A549 treated with DMSO at 1 μM for 4 hours (cell line): ENCODE results near the gene EEF2K. TPM values are rescaled to one million over a fixed set of nuclear protein-coding genes. Genes with fewer than 3 reads are reported as not detected.

Source experiments
- total RNA-seq: library from RNA; stranded (reverse); fragments of 200-300 nt; extraction: Qiagen RNA extraction; gene quantifications from 5 replicates; pipeline ENCODE4 v1.2.3, GENCODE V29; 2022; ENCODE audit warnings: low read depth

Gene EEF2K
- total RNA-seq = 12.1 to 16.8 TPM (median 13.9 TPM) in 5 replicates

DNA sequence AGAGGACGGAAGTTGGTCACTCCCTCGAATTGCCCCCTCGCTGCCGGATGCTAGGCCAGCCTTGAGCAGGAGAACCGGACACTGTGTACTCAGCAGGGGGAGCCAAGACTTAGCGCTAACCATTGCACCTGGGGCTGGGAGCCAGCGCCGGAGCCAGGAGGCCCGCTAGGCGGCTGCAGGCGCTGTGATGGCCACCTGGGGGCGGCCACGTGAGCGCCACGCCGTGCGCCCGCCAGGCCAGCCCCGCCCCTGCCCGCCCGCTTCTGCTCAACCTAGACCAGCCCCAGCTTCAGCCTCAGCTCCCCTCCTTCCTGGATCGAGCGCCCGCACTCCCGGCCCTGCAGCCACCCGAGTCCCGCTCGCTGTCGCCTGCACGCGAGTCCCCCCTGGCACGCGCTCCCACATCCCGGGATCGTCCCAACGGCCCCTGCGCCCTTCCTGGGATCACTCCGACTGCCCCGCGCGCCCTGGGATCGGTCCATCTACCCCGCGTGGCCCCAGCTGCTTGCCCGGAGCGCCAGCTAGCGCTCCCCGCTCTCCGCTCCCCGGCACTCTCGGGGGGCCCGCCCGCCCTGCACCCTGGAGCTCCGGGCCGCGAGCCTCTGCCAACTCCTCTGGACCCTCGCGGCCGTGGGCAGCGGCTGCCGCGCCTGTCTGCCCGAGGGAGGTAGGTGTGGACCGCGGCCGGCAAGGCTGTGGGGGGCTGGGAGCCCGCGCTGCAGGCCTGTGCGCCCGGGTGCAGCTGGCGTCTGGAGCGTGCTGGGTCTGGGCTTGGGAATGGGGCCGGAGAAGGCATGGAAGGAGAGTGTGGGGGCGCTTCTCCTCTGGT is at the start of gene EEF2K:
Gene EEF2K (plus strand): TSS at position 266 of the 829 bp plus-strand sequence. CDS start 19,452 bp downstream, outside the sequence.

DNA sequence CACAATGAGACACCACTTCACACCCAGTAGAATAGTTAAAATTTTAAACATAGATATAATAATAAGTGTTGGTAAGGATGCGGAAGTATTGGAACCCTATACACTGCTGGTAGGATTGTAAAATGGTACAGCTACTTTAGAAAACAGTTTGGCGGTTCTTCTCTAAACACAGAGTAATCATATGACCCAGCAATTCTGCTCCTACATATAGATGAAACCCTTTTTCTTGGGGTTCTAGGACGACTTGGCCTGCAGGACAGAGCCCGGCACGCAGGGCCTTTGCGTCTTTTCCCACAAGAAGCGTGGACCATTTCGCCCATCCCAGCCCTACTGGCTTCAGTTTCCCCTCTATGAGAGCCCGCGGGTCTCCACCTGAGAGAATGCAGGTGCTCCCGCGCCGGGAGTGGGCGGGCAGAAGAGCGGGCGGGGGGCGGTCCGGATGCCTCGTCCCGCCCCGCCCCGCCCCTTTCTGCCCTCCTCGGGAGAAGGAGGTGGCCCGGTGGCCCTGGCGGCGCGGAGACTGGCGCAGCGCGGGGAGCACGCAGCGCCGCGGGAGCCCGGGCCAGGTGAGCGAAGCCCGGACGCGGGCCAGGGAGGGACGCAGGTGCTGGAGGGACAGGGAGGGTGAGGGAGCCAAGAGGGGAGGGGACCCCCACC is 44.0 kb upstream of the EEF2K start, which contains the start of gene SDR42E2:
Gene SDR42E2 (plus strand): TSS at position 508 of the 657 bp plus-strand sequence. CDS start 3,077 bp downstream, outside the sequence.

DNA sequence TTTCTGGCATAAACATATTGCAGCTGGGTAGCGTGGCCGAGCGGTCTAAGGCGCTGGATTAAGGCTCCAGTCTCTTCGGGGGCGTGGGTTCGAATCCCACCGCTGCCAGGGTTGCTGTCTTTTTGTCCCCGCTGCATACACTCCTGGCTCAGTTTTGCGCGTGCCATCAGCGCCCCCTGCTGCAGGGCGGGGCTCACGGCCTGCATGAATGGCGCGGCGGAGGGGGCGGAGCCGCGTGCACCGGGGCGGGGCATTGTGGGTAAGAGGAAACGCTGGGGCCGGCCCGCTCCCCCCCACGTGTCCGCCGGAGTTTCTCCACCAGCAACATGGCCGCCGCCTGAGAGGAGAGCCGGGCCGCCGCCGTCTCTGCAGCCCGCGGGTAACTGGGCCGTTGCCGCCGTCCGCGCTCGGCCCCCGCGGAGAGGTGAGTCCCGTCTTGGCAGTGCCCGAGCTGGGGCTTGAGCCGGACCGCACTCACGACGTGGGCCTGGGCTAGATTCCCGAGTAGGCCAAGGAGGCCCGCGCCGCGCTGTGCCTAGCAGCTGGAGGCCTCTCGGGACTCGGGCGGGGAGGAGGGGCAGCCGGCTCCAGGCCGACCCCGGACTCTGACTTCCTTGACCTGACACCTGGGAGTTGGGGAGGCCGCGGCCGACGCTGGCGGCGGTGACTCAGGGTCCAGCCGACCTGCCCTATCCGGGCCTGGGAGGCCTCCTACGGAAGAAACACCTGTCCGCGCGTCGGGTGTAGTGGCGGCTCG is 91.2 kb downstream of the EEF2K start, which contains the start of gene POLR3E:
Gene POLR3E (plus strand): TSS at position 296 of the 757 bp plus-strand sequence. CDS start 5,560 bp downstream, outside the sequence.

Other genes with a start within 250 kb of the EEF2K start
- not detected in 5 replicates for gene PDZD9, start 205.2 kb upstream of the EEF2K start, total RNA-seq
- gene MOSMO, start 198.2 kb upstream of the EEF2K start, total RNA-seq = 8.0 to 11.5 TPM (median 9.9 TPM) in 5 replicates
- 0.03 to 0.12 TPM in 2 of 5 replicates, not detected in the others for gene VWA3A, start 113.7 kb upstream of the EEF2K start, total RNA-seq
- gene SDR42E2, start 43.8 kb upstream of the EEF2K start, total RNA-seq = not detected in 5 replicates
- gene POLR3E, start 91.1 kb downstream of the EEF2K start, total RNA-seq = 33.0 to 45.3 TPM (median 39.8 TPM) in 5 replicates
- 40.1 to 50.6 TPM (median 45.7 TPM) in 5 replicates for gene CDR2, start 168.3 kb downstream of the EEF2K start, total RNA-seq